Transverse colon (tissue), 4 donors: ENCODE data around the gene PACRG. TPM values are rescaled to one million over a fixed set of nuclear protein-coding genes. Genes with fewer than 3 reads are reported as not detected.

Experiments
- DNase-seq: peaks from one replicate; pipeline ENCODE4 v3.0.0-alpha.2; 2019
- H3K27ac ChIP-seq, 4 donors: fragments of 200-600 bp; sonication (generic); 2 replicates each; pipeline ENCODE4 v1.5.1; 2016 to 2018; ENCODE audit warnings: inconsistent platforms in 4 of 4
- H3K27me3 ChIP-seq: fragments of 200-600 bp; sonication (generic); 2 replicates; pipeline ENCODE4 v1.5.1; 2017; ENCODE audit warnings: inconsistent platforms
- H3K36me3 ChIP-seq, 4 donors: fragments of 200-600 bp; sonication (generic); 2 replicates each; pipeline ENCODE4 v1.5.1; 2017 to 2019; ENCODE audit warnings: inconsistent platforms in 4 of 4
- H3K4me1 ChIP-seq, 4 donors: fragments of 200-600 bp; sonication (generic); 2 replicates each; pipeline ENCODE4 v1.5.1; 2017 to 2020; ENCODE audit warnings: inconsistent platforms in 4 of 4
- H3K4me3 ChIP-seq, 4 donors: fragments of 200-600 bp; sonication (generic); 1 replicate in 1 of 4; 2 replicates in 3 of 4; pipeline versions ENCODE4 v1.5.1 to v1.6.1; 2017 to 2019; ENCODE audit warnings: inconsistent platforms in 4 of 4
- H3K9me3 ChIP-seq, 2 donors: fragments of 200-600 bp; sonication (generic); 2 replicates each; pipeline ENCODE4 v1.5.1; 2017 to 2019; ENCODE audit warnings: inconsistent platforms in 2 of 2
- CTCF ChIP-seq, 5 experiments: fragments of 200-600 bp in 3 of 5; fragments of 450-650 bp in 2 of 5; sonication (generic) in 3 of 5; IDR thresholded peaks; 1 replicate in 2 of 5; 2 replicates in 3 of 5; pipeline ENCODE4 v1.5.1; 2016 to 2017; ENCODE audit warnings: antibody characterized with exemption in 5 of 5, inconsistent platforms in 3 of 5, mild to moderate bottlenecking in 2 of 5, moderate library complexity in 1 of 5
- EP300 ChIP-seq: sonication (generic); formaldehyde crosslinking; IDR thresholded peaks from one replicate; pipeline ENCODE4 v1.6.1; 2017; ENCODE audit warnings: antibody characterized with exemption, low read depth
- POLR2A ChIP-seq: fragments of 450-650 bp; IDR thresholded peaks from one replicate; pipeline ENCODE4 v1.6.1; 2016; ENCODE audit warnings: antibody characterized with exemption, mild to moderate bottlenecking, moderate library complexity
- POLR2AphosphoS5 ChIP-seq, 3 donors: sonication (generic); formaldehyde crosslinking; IDR thresholded peaks; one replicate each; pipeline ENCODE4 v1.6.1; 2016; ENCODE audit warnings: antibody characterized with exemption in 3 of 3
- WGBS, 2 donors: methylation state at CpG; one replicate each; pipeline ENCODE4 v1.1.5; 2018; ENCODE audit warnings: low coverage in 1 of 2; 5-methylcytosine and 5-hydroxymethylcytosine counted together
- in situ Hi-C, 4 donors: fragments of 200-750 bp; cut with MboI; loops; one replicate each; pipeline versions ENCODE4 v1.15.0 to v1.15.1; 2017; ENCODE audit warnings: low sequenced_read_pairs in 3 of 4, low pct_ligation_motif_present in 1 of 4, low pct_unique_long_range_greater_than_20kb in 1 of 4
- intact Hi-C: fragments of 100-400 bp; cut with DNase I; formaldehyde crosslinking; loops from one replicate; pipeline ENCODE4 v1.15.1; 2023; ENCODE audit warnings: low total_unique reads
- total RNA-seq, 4 donors: library from RNA; depleted of rRNA; stranded (reverse); fragments of >200 nt; gene quantifications; one replicate each; pipeline ENCODE4 v1.1.0, GENCODE V29; 2016

The PACRG gene
- total RNA-seq, 4 donors from 2014 or later, result 1.2 to 13.8 (median 1.4) TPM; not detected in 1

DNA sequence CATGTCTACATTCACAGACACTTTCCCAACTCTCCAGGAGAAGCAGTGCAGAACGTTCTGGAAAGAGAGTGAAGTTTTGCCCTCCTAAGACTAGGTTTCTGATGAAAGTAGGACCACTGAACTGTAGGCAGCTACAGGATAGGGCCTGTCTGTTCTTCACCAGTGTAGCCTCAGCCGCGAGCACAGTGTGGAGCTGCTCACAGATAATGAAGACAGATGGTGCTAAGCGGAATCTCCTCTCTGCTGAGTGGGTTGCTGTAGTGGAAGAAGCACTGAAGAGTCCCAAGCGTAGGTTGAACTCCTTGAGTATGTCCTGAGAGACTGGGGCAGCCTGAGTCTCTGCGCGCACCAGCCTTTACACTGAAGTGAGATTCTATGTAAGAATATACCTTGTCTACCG lies 170.2 kb downstream of the PACRG start:
- no peaks in the 10 kb centered on the region for H3K4me1 ChIP-seq
- WGBS, 2 donors, result 91 to 100% methylated on average over 1 to 8 of the region's 8 CpGs
- intact Hi-C loops (no loop called here), in situ Hi-C loops (no loop called here)
- H3K27me3 ChIP-seq, result no peaks in the 10 kb centered on the region
- no peaks in the 10 kb centered on the region for H3K36me3 ChIP-seq
- no peak overlapping the region for H3K27ac ChIP-seq
- TF ChIP-seq POLR2A, result no peak
- no peak for TF ChIP-seq EP300
- TF ChIP-seq CTCF (IDR thresholded peaks at IDR 0.05), result no peak
- no peak for TF ChIP-seq POLR2AphosphoS5 (IDR thresholded peaks at IDR 0.05)
- DNase-seq, result no peak
- H3K9me3 ChIP-seq, result no peaks in the 10 kb centered on the region
- H3K4me3 ChIP-seq, result no peak overlapping the region

DNA sequence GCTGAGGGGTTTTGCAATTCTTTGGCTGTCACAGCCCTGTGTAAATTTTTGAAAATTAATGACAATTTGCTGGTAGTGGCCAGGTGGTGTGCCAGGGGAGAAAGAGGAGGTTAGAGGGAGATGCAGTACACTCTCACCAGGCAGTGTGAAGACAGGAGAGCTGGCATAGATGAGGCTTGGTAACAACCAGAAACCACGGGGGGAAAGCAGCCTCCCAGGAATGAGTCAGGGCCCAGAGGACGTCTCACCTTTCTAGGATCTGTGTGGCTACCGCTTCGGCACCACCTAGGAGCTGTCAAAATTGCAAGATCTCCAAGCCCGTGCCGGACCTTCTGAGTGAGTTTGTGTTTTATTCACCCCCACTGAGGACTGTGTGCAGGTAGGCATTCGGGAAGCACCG lies 171.4 kb downstream of the PACRG start:
- Histone ChIP-seq H3K4me3 (no peak overlapping the region), H3K4me1 (no peaks in the 10 kb centered on the region), H3K27ac (no peak overlapping the region), H3K9me3 (no peaks in the 10 kb centered on the region), H3K27me3 (no peaks in the 10 kb centered on the region), H3K36me3 (no peaks in the 10 kb centered on the region)
- no peak for DNase-seq
- no peak for TF ChIP-seq CTCF (IDR thresholded peaks at IDR 0.05)
- no peak for TF ChIP-seq EP300
- TF ChIP-seq POLR2AphosphoS5 (IDR thresholded peaks at IDR 0.05), result no peak
- intact Hi-C loops, result no loop called here
- in situ Hi-C loops, result no loop called here
- 84% methylated on average over 8 of the region's 8 CpGs; no CpG with 5 or more reads in 1 of the 2 donors for WGBS, 2 donors

- TF ChIP-seq CTCF (IDR thresholded peaks at IDR 0.05) (no peak), POLR2A (no peak), EP300 (no peak), POLR2AphosphoS5 (IDR thresholded peaks at IDR 0.05) (no peak)
- H3K36me3 ChIP-seq, result no peaks in the 10 kb centered on the region
- no peak overlapping the region for H3K4me3 ChIP-seq
- DNase-seq, result no peak
- in situ Hi-C loops, result no loop called here
- H3K9me3 ChIP-seq, result no peaks in the 10 kb centered on the region
- H3K27me3 ChIP-seq, result no peaks in the 10 kb centered on the region
- intact Hi-C loops, result no loop called here
- H3K4me1 ChIP-seq, result no peaks in the 10 kb centered on the region
- WGBS, 2 donors, result 60 to 84% methylated on average over 1 to 10 of the region's 10 CpGs
- H3K27ac ChIP-seq, result no peak overlapping the region
Observed at GRCh38 chr6:162900503-162900902, 172.7 kb downstream of the PACRG start.

GRCh38 chr6:162904069-162904663 lies 176.4 kb downstream of the PACRG start:
- H3K27ac ChIP-seq, result no peak overlapping the region
- no peaks in the 10 kb centered on the region for H3K9me3 ChIP-seq
- no peak for DNase-seq
- TF ChIP-seq CTCF (IDR thresholded peaks at IDR 0.05) (no peak), EP300 (no peak), POLR2A (no peak), POLR2AphosphoS5 (IDR thresholded peaks at IDR 0.05) (no peak)
- in situ Hi-C loops, result no loop called here
- WGBS, 2 donors, result 95 to 100% methylated on average over 1 to 9 of the region's 9 CpGs
- H3K4me1 ChIP-seq, result no peaks in the 10 kb centered on the region
- intact Hi-C loops, result no loop called here
- H3K4me3 ChIP-seq, result no peak overlapping the region
- no peaks in the 10 kb centered on the region for H3K27me3 ChIP-seq
- no peaks in the 10 kb centered on the region for H3K36me3 ChIP-seq
